ENCODE measurements around the gene UBE4A.

Gene UBE4A

DNA sequence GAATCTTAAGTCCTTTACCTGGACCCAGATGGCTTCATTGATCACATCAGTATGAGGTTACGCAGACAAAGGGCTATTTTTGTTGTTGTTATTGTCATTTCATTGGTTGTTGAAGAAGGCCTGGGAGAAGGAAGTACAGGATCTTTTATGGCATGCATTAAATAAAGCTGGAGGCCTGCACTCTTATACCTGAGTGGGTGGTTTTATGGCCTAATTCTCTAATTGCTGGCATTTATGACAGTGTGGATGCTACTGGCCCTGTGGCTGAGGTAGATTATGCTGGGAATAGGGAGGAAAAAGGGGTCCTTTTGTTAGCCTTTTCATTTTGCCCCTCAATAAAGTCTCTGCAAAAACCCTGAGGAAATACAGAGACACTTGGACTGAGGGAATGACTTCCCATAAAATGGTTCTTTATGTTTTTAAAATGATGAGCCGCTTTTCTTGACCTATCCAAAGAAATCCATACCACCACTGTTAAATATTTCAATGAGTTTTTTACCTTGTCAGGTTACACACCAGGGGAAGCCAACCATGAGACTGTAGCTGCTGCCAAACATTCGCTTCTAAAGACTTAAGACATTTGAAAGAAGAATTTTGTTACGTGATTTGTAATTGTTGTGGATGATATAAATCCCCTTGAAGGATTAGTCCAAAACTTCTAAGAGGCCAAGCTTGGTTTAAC is 83.6 kb downstream of the UBE4A start:
- Mint-ChIP-seq H3K27ac (peak overlapping the region; percentile 53), H3K4me3 (peak overlapping the region; percentile 37), H3K4me1 (ENCODE audit: low read depth) (peaks cover 77% of the 10 kb centered on the region), H3K9me3 (no peaks in the 10 kb centered on the region), H3K27me3 (ENCODE audit: low read depth) (no peaks in the 10 kb centered on the region), H3K36me3 (ENCODE audit: low read depth) (peaks cover 64% of the 10 kb centered on the region)
- no peak for DNase-seq (ENCODE audit: low spot score)

DNA sequence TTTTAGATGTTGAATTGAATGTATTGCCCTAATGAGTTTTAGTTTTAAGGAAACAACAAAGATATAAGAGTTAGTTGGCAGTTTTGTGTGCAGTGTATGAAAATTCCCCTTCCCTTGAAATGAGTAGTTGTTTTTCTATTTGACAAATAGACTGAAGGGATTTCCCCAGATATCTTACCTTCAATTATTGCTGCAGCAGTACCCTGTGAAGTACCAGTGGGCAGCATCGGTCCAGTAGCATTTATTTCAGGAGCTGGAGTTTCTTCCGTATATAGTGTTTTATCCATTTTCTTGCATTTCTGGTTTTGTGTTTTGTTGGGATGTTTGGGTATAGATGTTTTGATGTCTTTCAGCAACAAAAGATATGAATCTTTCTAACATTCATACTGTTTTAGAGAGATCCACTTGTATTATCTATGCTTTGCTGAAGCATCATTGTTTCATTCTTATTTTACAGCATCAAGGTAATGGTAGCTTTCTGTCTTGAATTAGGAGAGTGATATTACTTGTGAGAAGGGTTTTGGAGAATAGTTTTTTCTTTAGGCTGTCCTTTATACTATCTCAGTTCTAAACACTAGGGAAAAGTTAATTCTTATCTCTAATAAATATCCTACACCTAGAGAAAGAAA is 84.3 kb downstream of the UBE4A start:
- H3K36me3 Mint-ChIP-seq (ENCODE audit: low read depth), result peaks cover 66% of the 10 kb centered on the region
- H3K4me1 Mint-ChIP-seq (ENCODE audit: low read depth), result peaks cover 82% of the 10 kb centered on the region
- no peaks in the 10 kb centered on the region for H3K27me3 Mint-ChIP-seq (ENCODE audit: low read depth)
- no peaks in the 10 kb centered on the region for H3K9me3 Mint-ChIP-seq
- DNase-seq (ENCODE audit: low spot score), result peak; percentile 19
- H3K4me3 Mint-ChIP-seq, result peak overlapping the region; percentile 37
- H3K27ac Mint-ChIP-seq, result peak overlapping the region; percentile 14

- Mint-ChIP-seq H3K36me3 (ENCODE audit: low read depth) (peaks cover 53% of the 10 kb centered on the region), H3K27ac (peak overlapping the region; percentile 28), H3K9me3 (no peaks in the 10 kb centered on the region), H3K4me1 (ENCODE audit: low read depth) (peaks cover 64% of the 10 kb centered on the region), H3K27me3 (ENCODE audit: low read depth) (no peaks in the 10 kb centered on the region), H3K4me3 (peak overlapping the region; percentile 53)
- no peak for DNase-seq (ENCODE audit: low spot score)
Measured at GRCh38 chr11:118447423-118447822, 88.0 kb downstream of the UBE4A start.

- H3K4me1 Mint-ChIP-seq (ENCODE audit: low read depth), result peaks cover 61% of the 10 kb centered on the region
- H3K36me3 Mint-ChIP-seq (ENCODE audit: low read depth), result peaks cover 58% of the 10 kb centered on the region
- DNase-seq (ENCODE audit: low spot score), result peak; percentile 29
- H3K27me3 Mint-ChIP-seq (ENCODE audit: low read depth), result no peaks in the 10 kb centered on the region
- H3K4me3 Mint-ChIP-seq, result peak overlapping the region; percentile 53
- H3K9me3 Mint-ChIP-seq, result no peaks in the 10 kb centered on the region
- H3K27ac Mint-ChIP-seq, result peak overlapping the region; percentile 19
Measured at GRCh38 chr11:118448294-118448693, 88.9 kb downstream of the UBE4A start.
